DOHH2 (cell line): ENCODE results near the gene SRP72.

Experiments
- EZH2phosphoT487 ChIP-seq: fragments of 200-600 bp; sonication (generic); IDR thresholded peaks from 2 replicates; pipeline ENCODE4 v1.6.1; 2017; ENCODE audit warnings: borderline replicate concordance, mild to moderate bottlenecking, antibody characterized with exemption, low read length, moderate library complexity, mixed read lengths
- TF ChIP-seq, protein P1 (sequence below): fragments of 200-600 bp; sonication (generic); IDR thresholded peaks from one replicate; pipeline ENCODE4 v1.5.1; 2014; ENCODE audit warnings: antibody characterized with exemption, mild to moderate bottlenecking, low read depth, low read length; ENCODE audit not compliant: poor library complexity, severe bottlenecking

DNA sequence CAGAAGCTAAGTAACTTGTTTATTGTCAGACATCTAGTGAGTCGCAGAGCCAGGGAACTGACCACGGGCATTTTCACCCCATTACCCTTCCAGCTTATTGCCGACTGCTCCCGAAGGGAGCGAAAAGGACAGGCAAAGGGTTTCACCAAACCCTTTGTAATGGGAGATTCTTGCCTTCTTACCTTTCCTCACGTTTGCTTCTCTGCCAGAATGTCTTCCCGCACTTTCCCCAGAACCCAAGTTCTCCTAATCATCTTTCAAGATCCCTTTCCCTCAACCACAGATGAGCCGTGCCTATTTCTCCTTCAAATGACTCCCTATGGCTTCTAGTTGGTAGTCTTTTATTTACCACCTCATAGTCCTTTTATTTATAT, 520 bp upstream of the SRP72 start:
- TF ChIP-seq, protein P1, sequence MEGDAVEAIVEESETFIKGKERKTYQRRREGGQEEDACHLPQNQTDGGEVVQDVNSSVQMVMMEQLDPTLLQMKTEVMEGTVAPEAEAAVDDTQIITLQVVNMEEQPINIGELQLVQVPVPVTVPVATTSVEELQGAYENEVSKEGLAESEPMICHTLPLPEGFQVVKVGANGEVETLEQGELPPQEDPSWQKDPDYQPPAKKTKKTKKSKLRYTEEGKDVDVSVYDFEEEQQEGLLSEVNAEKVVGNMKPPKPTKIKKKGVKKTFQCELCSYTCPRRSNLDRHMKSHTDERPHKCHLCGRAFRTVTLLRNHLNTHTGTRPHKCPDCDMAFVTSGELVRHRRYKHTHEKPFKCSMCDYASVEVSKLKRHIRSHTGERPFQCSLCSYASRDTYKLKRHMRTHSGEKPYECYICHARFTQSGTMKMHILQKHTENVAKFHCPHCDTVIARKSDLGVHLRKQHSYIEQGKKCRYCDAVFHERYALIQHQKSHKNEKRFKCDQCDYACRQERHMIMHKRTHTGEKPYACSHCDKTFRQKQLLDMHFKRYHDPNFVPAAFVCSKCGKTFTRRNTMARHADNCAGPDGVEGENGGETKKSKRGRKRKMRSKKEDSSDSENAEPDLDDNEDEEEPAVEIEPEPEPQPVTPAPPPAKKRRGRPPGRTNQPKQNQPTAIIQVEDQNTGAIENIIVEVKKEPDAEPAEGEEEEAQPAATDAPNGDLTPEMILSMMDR = no peak
- no peak for TF ChIP-seq EZH2phosphoT487
